IMR-90 (cell line): ENCODE data around the gene NLRP10. TPM values are rescaled to one million over a fixed set of nuclear protein-coding genes. Genes with fewer than 3 reads are reported as not detected.

Source experiments
- ATAC-seq: fragments of 200-7000 bp; cut with Tn5 transposase; 2 replicates; pipeline ENCODE4 v1.9.1; 2020; ENCODE audit warnings: low read depth, mild to moderate bottlenecking, moderate library complexity
- Bru-seq: library from RNA; stranded (reverse); fragments of 400-500 nt; gene quantifications from one replicate; lab custom pipeline; 2021; lab: Mats Ljungman, UMichigan
- BruChase-seq, 2 experiments: library from RNA; stranded (reverse); fragments of 400-500 nt; gene quantifications; one replicate each; lab custom pipeline; 2021; lab: Mats Ljungman, UMichigan
- BruUV-seq: library from RNA; stranded (reverse); fragments of 400-500 nt; replicated peaks from 2 replicates; lab custom pipeline; 2021; lab: Mats Ljungman, UMichigan
- CTCF ChIA-PET: fragments of 300-600 bp; formaldehyde crosslinking; extraction: SDS; loops from one replicate; lab custom pipeline; 2021; ENCODE audit warnings: antibody characterized with exemption; lab: Yijun Ruan, JAX
- POLR2A ChIA-PET: fragments of 300-600 bp; sonication (Branson Sonifier 250); formaldehyde crosslinking; loops from one replicate; lab custom pipeline; 2022; ENCODE audit warnings: antibody characterized with exemption; ENCODE audit not compliant: unreplicated experiment; lab: Charles Lee
- DNase-seq: peaks from one replicate; pipeline ENCODE4 v3.0.0; 2013
- H2AFZ ChIP-seq: replicated peaks from 2 replicates; pipeline ENCODE3; 2013; ENCODE audit warnings: low read length, mild to moderate bottlenecking; ENCODE audit not compliant: poor library complexity
- H2AK5ac ChIP-seq: 2 replicates; pipeline ENCODE4 v1.6.1; 2013; ENCODE audit warnings: low read depth, low read length, inconsistent platforms
- H2AK9ac ChIP-seq: replicated peaks from 2 replicates; pipeline ENCODE3; 2013; ENCODE audit warnings: mild to moderate bottlenecking, low read depth, low read length, moderate library complexity; ENCODE audit not compliant: poor library complexity
- H2BK120ac ChIP-seq: 2 replicates; pipeline ENCODE4 v1.6.1; 2013; ENCODE audit warnings: low read depth, low read length, inconsistent platforms
- H2BK15ac ChIP-seq: 3 replicates; pipeline ENCODE4 v1.6.1; 2013; ENCODE audit warnings: low read depth, low read length, inconsistent platforms
- H2BK20ac ChIP-seq: 2 replicates; pipeline ENCODE4 v1.6.1; 2013; ENCODE audit warnings: low read depth, mild to moderate bottlenecking, inconsistent platforms, low read length, moderate library complexity
- H2BK5ac ChIP-seq: 2 replicates; pipeline ENCODE4 v1.6.1; 2013; ENCODE audit warnings: mild to moderate bottlenecking, low read depth, low read length, inconsistent platforms; ENCODE audit not compliant: poor library complexity, severe bottlenecking
- H3K14ac ChIP-seq: replicated peaks from 2 replicates; pipeline ENCODE4 v1.6.1; 2013; ENCODE audit warnings: low read depth, low read length, inconsistent platforms
- H3K18ac ChIP-seq: 2 replicates; pipeline ENCODE4 v1.6.1; 2013; ENCODE audit warnings: low read depth, low read length, control low read depth
- H3K23ac ChIP-seq: 2 replicates; pipeline ENCODE4 v1.6.1; 2013; ENCODE audit warnings: low read depth, low read length, inconsistent platforms
- H3K27ac ChIP-seq: 2 replicates; pipeline ENCODE4 v1.5.1; 2013; ENCODE audit warnings: mild to moderate bottlenecking, control low read depth, low read length; ENCODE audit not compliant: insufficient read depth
- H3K27me3 ChIP-seq: 2 replicates; pipeline ENCODE4 v1.6.1; 2013; ENCODE audit warnings: low read length; ENCODE audit not compliant: control insufficient read depth, insufficient read depth
- H3K36me3 ChIP-seq: 2 replicates; pipeline ENCODE4 v1.6.1; 2013; ENCODE audit warnings: low read length, mixed read lengths; ENCODE audit not compliant: control insufficient read depth, insufficient read depth
- H3K4ac ChIP-seq: 2 replicates; pipeline ENCODE4 v1.6.1; 2013; ENCODE audit warnings: low read depth, low read length, inconsistent platforms
- H3K4me1 ChIP-seq: 2 replicates; pipeline ENCODE4 v1.6.1; 2013; ENCODE audit warnings: low read length, mixed read lengths; ENCODE audit not compliant: control insufficient read depth, insufficient read depth
- H3K4me2 ChIP-seq: 2 replicates; pipeline ENCODE4 v1.6.1; 2013; ENCODE audit warnings: low read depth, mild to moderate bottlenecking, control low read depth, low read length, moderate library complexity
- H3K4me3 ChIP-seq: 2 replicates; pipeline ENCODE4 v1.5.1; 2013; ENCODE audit warnings: low read depth, mild to moderate bottlenecking, control low read depth, low read length, moderate library complexity; ENCODE audit not compliant: insufficient read depth
- H3K56ac ChIP-seq: 2 replicates; pipeline ENCODE4 v1.6.1; 2013; ENCODE audit warnings: low read length, inconsistent platforms; ENCODE audit not compliant: insufficient read depth; ENCODE audit errors: extremely low read depth
- H3K79me1 ChIP-seq, 2 experiments: 2 replicates each; pipeline ENCODE4 v1.6.1; 2013; ENCODE audit warnings: low read length in 2 of 2, inconsistent platforms in 1 of 2, low read depth in 1 of 2
- H3K9ac ChIP-seq: 2 replicates; pipeline ENCODE4 v1.6.1; 2013; ENCODE audit warnings: low read depth, low read length, control low read depth
- H3K9me1 ChIP-seq: 2 replicates; pipeline ENCODE4 v1.6.1; 2013; ENCODE audit warnings: low read length, inconsistent platforms; ENCODE audit not compliant: insufficient read depth
- H3K9me3 ChIP-seq: 2 replicates; pipeline ENCODE4 v1.6.1; 2013; ENCODE audit warnings: low read length; ENCODE audit not compliant: control insufficient read depth, insufficient read depth
- H4K20me1 ChIP-seq: 2 replicates; pipeline ENCODE4 v1.6.1; 2013; ENCODE audit warnings: low read length, inconsistent platforms; ENCODE audit not compliant: insufficient read depth
- H4K5ac ChIP-seq: 2 replicates; pipeline ENCODE4 v1.6.1; 2013; ENCODE audit warnings: mild to moderate bottlenecking, low read depth, low read length, control low read depth
- H4K8ac ChIP-seq, 2 experiments: 2 replicates each; pipeline ENCODE4 v1.6.1; 2013; ENCODE audit warnings: low read depth in 2 of 2, low read length in 2 of 2, control low read depth in 1 of 2, inconsistent platforms in 1 of 2
- H4K91ac ChIP-seq: 2 replicates; pipeline ENCODE4 v1.6.1; 2013; ENCODE audit warnings: low read depth, low read length, inconsistent platforms; ENCODE audit not compliant: insufficient read depth
- BHLHE40 ChIP-seq: fragments of 150-350 bp; IDR thresholded peaks from 2 replicates; pipeline ENCODE4 v1.6.1; 2016; ENCODE audit warnings: mild to moderate bottlenecking, low read depth, low read length
- CEBPB ChIP-seq: IDR thresholded peaks from 2 replicates; pipeline ENCODE4 v1.6.1; 2012; ENCODE audit warnings: low read depth, low read length, improper control_type of control experiment
- CTCF ChIP-seq: conservative IDR thresholded peaks from 2 replicates; pipeline ENCODE4 v1.5.1; 2012; ENCODE audit warnings: mild to moderate bottlenecking, low read depth, low read length, improper control_type of control experiment
- FOS ChIP-seq: fragments of 150-350 bp; IDR thresholded peaks from 2 replicates; pipeline ENCODE4 v1.6.1; 2016; ENCODE audit warnings: low read depth, low read length
- MAZ ChIP-seq: IDR thresholded peaks from 2 replicates; pipeline ENCODE4 v1.6.1; 2012; ENCODE audit warnings: low read depth, mild to moderate bottlenecking, low read length, improper control_type of control experiment, moderate library complexity, borderline replicate concordance
- MXI1 ChIP-seq: IDR thresholded peaks from 2 replicates; pipeline ENCODE4 v1.6.1; 2012; ENCODE audit warnings: low read depth, mild to moderate bottlenecking, low read length, moderate library complexity, borderline replicate concordance
- NFE2L2 ChIP-seq: fragments of 150-350 bp; IDR thresholded peaks from 2 replicates; pipeline ENCODE4 v1.6.1; 2016; ENCODE audit warnings: low read depth, mild to moderate bottlenecking, low read length
- POLR2A ChIP-seq: IDR thresholded peaks from 2 replicates; pipeline ENCODE4 v1.6.1; 2012; ENCODE audit warnings: mild to moderate bottlenecking, low read depth, low read length
- RAD21 ChIP-seq: IDR thresholded peaks from 2 replicates; pipeline ENCODE4 v1.6.1; 2012; ENCODE audit warnings: low read length, improper control_type of control experiment
- RCOR1 ChIP-seq: IDR thresholded peaks from 2 replicates; pipeline ENCODE4 v1.6.1; 2012; ENCODE audit warnings: mild to moderate bottlenecking, low read length, improper control_type of control experiment; ENCODE audit not compliant: insufficient replicate concordance
- SMC3 ChIP-seq: fragments of 150-350 bp; IDR thresholded peaks from 2 replicates; pipeline ENCODE4 v1.6.1; 2016; ENCODE audit warnings: low read depth, mild to moderate bottlenecking, antibody characterized with exemption, low read length, moderate library complexity
- WGBS, 2 experiments: methylation state at CpG; one replicate each; pipeline versions ENCODE4 v1.1.5 to v1.1.7; 2013; ENCODE audit warnings: missing lambda C conversion rate in 2 of 2; ENCODE audit not compliant: insufficient read length in 1 of 2; ENCODE audit errors: extremely low coverage in 2 of 2; 5-methylcytosine and 5-hydroxymethylcytosine counted together
- dilution Hi-C: fragments of 300-500 bp; cut with HindIII; formaldehyde crosslinking; loops from one replicate; pipeline ENCODE4 v1.14.3; 2018; ENCODE audit warnings: low sequenced_read_pairs; ENCODE audit not compliant: unreplicated experiment
- in situ Hi-C: fragments of 300-500 bp; cut with MboI; formaldehyde crosslinking; loops from 3 replicates; pipeline ENCODE4 v1.14.3; 2019; ENCODE audit warnings: low sequenced_read_pairs, inconsistent platforms, mixed read lengths
- intact Hi-C: fragments of 100-400 bp; cut with micrococcal nuclease; formaldehyde crosslinking; loops from 2 replicates; pipeline ENCODE4 v1.10.0; 2022
- long read RNA-seq: library from polyadenylated mRNA; unstranded; transcript quantifications from one replicate; pipeline ENCODE4 v2.0.0, GENCODE V29; 2021; ENCODE audit not compliant: unreplicated experiment
- polyA plus RNA-seq, 3 experiments: library from polyadenylated mRNA; depleted of rRNA; stranded (reverse); fragments of >200 nt; gene quantifications; 2 replicates each; pipeline ENCODE4 v1.2.3, GENCODE V29; 2012; ENCODE audit warnings: low replicate concordance in 1 of 3
- total RNA-seq: library from RNA; depleted of rRNA; stranded (reverse); fragments of >200 nt; gene quantifications from 2 replicates; pipeline ENCODE4 v1.2.3, GENCODE V29; 2012; rRNA removed
- TF ChIP-seq, protein P1 (sequence below): fragments of 150-350 bp; IDR thresholded peaks from 2 replicates; pipeline ENCODE4 v1.6.1; 2016; ENCODE audit warnings: low read depth, mild to moderate bottlenecking, low read length, moderate library complexity, borderline replicate concordance

NLRP10 gene, protein sequence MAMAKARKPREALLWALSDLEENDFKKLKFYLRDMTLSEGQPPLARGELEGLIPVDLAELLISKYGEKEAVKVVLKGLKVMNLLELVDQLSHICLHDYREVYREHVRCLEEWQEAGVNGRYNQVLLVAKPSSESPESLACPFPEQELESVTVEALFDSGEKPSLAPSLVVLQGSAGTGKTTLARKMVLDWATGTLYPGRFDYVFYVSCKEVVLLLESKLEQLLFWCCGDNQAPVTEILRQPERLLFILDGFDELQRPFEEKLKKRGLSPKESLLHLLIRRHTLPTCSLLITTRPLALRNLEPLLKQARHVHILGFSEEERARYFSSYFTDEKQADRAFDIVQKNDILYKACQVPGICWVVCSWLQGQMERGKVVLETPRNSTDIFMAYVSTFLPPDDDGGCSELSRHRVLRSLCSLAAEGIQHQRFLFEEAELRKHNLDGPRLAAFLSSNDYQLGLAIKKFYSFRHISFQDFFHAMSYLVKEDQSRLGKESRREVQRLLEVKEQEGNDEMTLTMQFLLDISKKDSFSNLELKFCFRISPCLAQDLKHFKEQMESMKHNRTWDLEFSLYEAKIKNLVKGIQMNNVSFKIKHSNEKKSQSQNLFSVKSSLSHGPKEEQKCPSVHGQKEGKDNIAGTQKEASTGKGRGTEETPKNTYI
- total RNA-seq (25.6 and 36.7 TPM in 2 replicates), polyA plus RNA-seq (2012; rRNA removed) (5.8 and 6.5 TPM in 2 replicates), Bru-seq, nascent RNA (percentile 32 among the genes with signal in this experiment), BruChase-seq, experiment 1, labeled RNA remaining after a 6-hour chase (percentile 38 among the genes with signal in this experiment), BruChase-seq, experiment 2, labeled RNA remaining after a 2-hour chase (percentile 41 among the genes with signal in this experiment)
- 4.6 and 5.6 TPM in 2 replicates for polyA plus RNA-seq (2012; cell fraction: cytosol; rRNA removed)
- 2.4 and 2.5 TPM in 2 replicates for polyA plus RNA-seq (2012; cell fraction: nucleus; rRNA removed; ENCODE audit: low replicate concordance)
- long read RNA-seq = 0 reads

- intact Hi-C loops (loop anchor here (5.0 kb wide), 1 partner anchor 73 kb away; no protein-coding TSS in a partner anchor), dilution Hi-C loops (no loop called here), in situ Hi-C loops (no loop called here)
- H3K9me1 ChIP-seq = peaks cover 16% of the 10 kb centered on the region
- peak within 1 kb of the TSS; percentile 98 for H2BK120ac ChIP-seq
- no peaks in the 10 kb centered on the region for H4K20me1 ChIP-seq
- H3K9ac ChIP-seq = peak within 1 kb of the TSS; percentile 69; the same call in 1 of the 2 replicates
- no peak within 1 kb of the TSS for H3K4me3 ChIP-seq
- H3K36me3 ChIP-seq = no peaks in the 10 kb centered on the region
- H3K79me1 ChIP-seq = peaks cover 0 to 19% of the 10 kb centered on the region in 2 experiments; a peak in 2 of 4 replicates
- peak within 1 kb of the TSS; percentile 98 for H2BK5ac ChIP-seq
- ATAC-seq (peak; percentile 85), DNase-seq (peak; percentile 95)
- H2AFZ ChIP-seq = peak within 1 kb of the TSS; percentile 36
- H4K91ac ChIP-seq = peak within 1 kb of the TSS; percentile 99
- H4K8ac ChIP-seq = peak within 1 kb of the TSS; percentile 89 to 96
- peak within 1 kb of the TSS; percentile 33 for H3K4me2 ChIP-seq
- WGBS, 2 experiments = no CpG with 5 or more reads among the region's 1 CpG
- peak within 1 kb of the TSS; percentile 98 for H3K4ac ChIP-seq
- peak within 1 kb of the TSS; percentile 96 for H3K14ac ChIP-seq
- peak within 1 kb of the TSS; percentile 98 for H4K5ac ChIP-seq
- peak within 1 kb of the TSS; percentile 97 for H2AK9ac ChIP-seq
- no peaks in the 10 kb centered on the region for H3K27me3 ChIP-seq
- peak within 1 kb of the TSS; percentile 98 for H2BK20ac ChIP-seq
- peak within 1 kb of the TSS; percentile 90 for H3K27ac ChIP-seq
- H2BK15ac ChIP-seq = peak within 1 kb of the TSS; percentile 95
- H2AK5ac ChIP-seq = peak within 1 kb of the TSS; percentile 96
- H3K23ac ChIP-seq = peak within 1 kb of the TSS; percentile 97
- CTCF ChIA-PET = interaction anchor here (0.9 to 2.5 kb wide), 4 partner anchors 9 to 394 kb away, joined by 3 to 9 read pairs (median 3); partner anchors contain the start of gene EIF3F
- H3K18ac ChIP-seq = peak within 1 kb of the TSS; percentile 96
- H3K9me3 ChIP-seq = no peaks in the 10 kb centered on the region
- peaks cover 32% of the 10 kb centered on the region for H3K4me1 ChIP-seq
- BruUV-seq = no TSS peak
- H3K56ac ChIP-seq = peak within 1 kb of the TSS; percentile 98
- POLR2A ChIA-PET = interaction anchor here (0.8 to 1.1 kb wide), 2 partner anchors 12 to 20 kb away, joined by 4 to 5 read pairs; no protein-coding TSS in a partner anchor
- TF ChIP-seq SMC3 = no peak
- TF ChIP-seq CTCF = no peak
- TF ChIP-seq MAZ = peak; percentile 70
- TF ChIP-seq NFE2L2 = no peak
- no peak for TF ChIP-seq MXI1
- TF ChIP-seq, protein P1, sequence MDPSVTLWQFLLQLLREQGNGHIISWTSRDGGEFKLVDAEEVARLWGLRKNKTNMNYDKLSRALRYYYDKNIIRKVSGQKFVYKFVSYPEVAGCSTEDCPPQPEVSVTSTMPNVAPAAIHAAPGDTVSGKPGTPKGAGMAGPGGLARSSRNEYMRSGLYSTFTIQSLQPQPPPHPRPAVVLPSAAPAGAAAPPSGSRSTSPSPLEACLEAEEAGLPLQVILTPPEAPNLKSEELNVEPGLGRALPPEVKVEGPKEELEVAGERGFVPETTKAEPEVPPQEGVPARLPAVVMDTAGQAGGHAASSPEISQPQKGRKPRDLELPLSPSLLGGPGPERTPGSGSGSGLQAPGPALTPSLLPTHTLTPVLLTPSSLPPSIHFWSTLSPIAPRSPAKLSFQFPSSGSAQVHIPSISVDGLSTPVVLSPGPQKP = no peak
- peak; percentile 86 for TF ChIP-seq CEBPB
- TF ChIP-seq POLR2A = peak; percentile 60; the same call in 1 of the 2 replicates
- TF ChIP-seq RAD21 = no peak
- peak; percentile 53 for TF ChIP-seq FOS
- TF ChIP-seq RCOR1 = peak; percentile 78
- no peak for TF ChIP-seq BHLHE40
Observed at GRCh38 chr11:7965386-7965785, at the start of gene NLRP10. Gene NLRP10 (minus strand): TSS chr11:7965447. CDS start chr11:7963495, 1,952 bp downstream.
